Stimulated activated CD8-positive, alpha-beta memory T cell treated with anti-CD3 and anti-CD28 coated beads, Interleukin-15, amount 100 ng/mL, for 48 hours (primary cell): ENCODE results near the gene DIS3L2.

Experiments
- DNase-seq, 2 donors: peaks; one replicate each; pipeline ENCODE4 v3.0.0-alpha.2; 2020; ENCODE audit warnings: low read depth in 2 of 2

Gene DIS3L2

GRCh38 chr2:232228332-232228731 is 266.8 kb downstream of the DIS3L2 start:
- no peak for DNase-seq

GRCh38 chr2:232228971-232229894 is 267.7 kb downstream of the DIS3L2 start:
- no peak for DNase-seq

- DNase-seq: no peak
These were observed 268.4 kb downstream of the DIS3L2 start for GRCh38 chr2:232229911-232230310.

- DNase-seq: peak in 1 of 2 donors; percentile 4
These were observed 269.0 kb downstream of the DIS3L2 start for GRCh38 chr2:232230560-232230959.

- DNase-seq: no peak
These were observed 270.0 kb downstream of the DIS3L2 start for GRCh38 chr2:232231554-232231953.

- no peak for DNase-seq
These were observed 271.4 kb downstream of the DIS3L2 start for GRCh38 chr2:232232915-232233314.

GRCh38 chr2:232234922-232235615 is 273.6 kb downstream of the DIS3L2 start:
- DNase-seq: no peak

- DNase-seq: no peak
These were observed 274.2 kb downstream of the DIS3L2 start for GRCh38 chr2:232235716-232236115.

GRCh38 chr2:232236200-232236599 is 274.7 kb downstream of the DIS3L2 start:
- no peak for DNase-seq

GRCh38 chr2:232237464-232237863 is 276.0 kb downstream of the DIS3L2 start:
- no peak for DNase-seq

GRCh38 chr2:232238108-232238507 is 276.6 kb downstream of the DIS3L2 start:
- no peak for DNase-seq

- no peak for DNase-seq
These were observed 277.1 kb downstream of the DIS3L2 start for GRCh38 chr2:232238596-232238995.

GRCh38 chr2:232239951-232240681 is 278.6 kb downstream of the DIS3L2 start:
- peak in 1 of 2 donors; percentile 1 for DNase-seq

GRCh38 chr2:232240906-232241305 is 279.4 kb downstream of the DIS3L2 start:
- DNase-seq: no peak

GRCh38 chr2:232242316-232242715 is 280.8 kb downstream of the DIS3L2 start:
- DNase-seq: no peak

GRCh38 chr2:232245111-232245510 is 283.6 kb downstream of the DIS3L2 start:
- DNase-seq: no peak

GRCh38 chr2:232246245-232246644 is 284.7 kb downstream of the DIS3L2 start:
- no peak for DNase-seq

- no peak for DNase-seq
These were observed 287.6 kb downstream of the DIS3L2 start for GRCh38 chr2:232249096-232249495.

- no peak for DNase-seq
These were observed 289.0 kb downstream of the DIS3L2 start for GRCh38 chr2:232250246-232251175.

- DNase-seq: no peak
These were observed 293.5 kb downstream of the DIS3L2 start for GRCh38 chr2:232255033-232255432.

GRCh38 chr2:232260075-232260474 is 298.6 kb downstream of the DIS3L2 start:
- DNase-seq: no peak
